Activated naive CD4-positive, alpha-beta T cell treated with anti-CD3 and anti-CD28 coated beads, Interleukin-2, amount 50 U/mL, for 24 hours (primary cell): ENCODE results near the gene RBM4B.
"Not testable (repeated sequence)": the region's sequence is repeated elsewhere in the genome, so short reads cannot be mapped to it uniquely, and the experiment has no call there.

Experiments
- H3K27ac Mint-ChIP-seq: one replicate; pipeline ENCODE4 v1.8.0; 2021; ENCODE audit warnings: mild to moderate bottlenecking, mixed read lengths
- H3K27me3 Mint-ChIP-seq: one replicate; pipeline ENCODE4 v1.8.0; 2021; ENCODE audit warnings: mixed read lengths
- H3K36me3 Mint-ChIP-seq: one replicate; pipeline ENCODE4 v1.8.0; 2021; ENCODE audit warnings: mixed read lengths
- H3K4me1 Mint-ChIP-seq: one replicate; pipeline ENCODE4 v1.8.0; 2021; ENCODE audit warnings: mixed read lengths
- H3K4me3 Mint-ChIP-seq: one replicate; pipeline ENCODE4 v1.8.0; 2021; ENCODE audit warnings: mild to moderate bottlenecking, mixed read lengths
- H3K9me3 Mint-ChIP-seq: one replicate; pipeline ENCODE4 v1.8.0; 2021; ENCODE audit warnings: mixed read lengths

RBM4B gene, protein sequence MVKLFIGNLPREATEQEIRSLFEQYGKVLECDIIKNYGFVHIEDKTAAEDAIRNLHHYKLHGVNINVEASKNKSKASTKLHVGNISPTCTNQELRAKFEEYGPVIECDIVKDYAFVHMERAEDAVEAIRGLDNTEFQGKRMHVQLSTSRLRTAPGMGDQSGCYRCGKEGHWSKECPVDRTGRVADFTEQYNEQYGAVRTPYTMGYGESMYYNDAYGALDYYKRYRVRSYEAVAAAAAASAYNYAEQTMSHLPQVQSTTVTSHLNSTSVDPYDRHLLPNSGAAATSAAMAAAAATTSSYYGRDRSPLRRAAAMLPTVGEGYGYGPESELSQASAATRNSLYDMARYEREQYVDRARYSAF

DNA sequence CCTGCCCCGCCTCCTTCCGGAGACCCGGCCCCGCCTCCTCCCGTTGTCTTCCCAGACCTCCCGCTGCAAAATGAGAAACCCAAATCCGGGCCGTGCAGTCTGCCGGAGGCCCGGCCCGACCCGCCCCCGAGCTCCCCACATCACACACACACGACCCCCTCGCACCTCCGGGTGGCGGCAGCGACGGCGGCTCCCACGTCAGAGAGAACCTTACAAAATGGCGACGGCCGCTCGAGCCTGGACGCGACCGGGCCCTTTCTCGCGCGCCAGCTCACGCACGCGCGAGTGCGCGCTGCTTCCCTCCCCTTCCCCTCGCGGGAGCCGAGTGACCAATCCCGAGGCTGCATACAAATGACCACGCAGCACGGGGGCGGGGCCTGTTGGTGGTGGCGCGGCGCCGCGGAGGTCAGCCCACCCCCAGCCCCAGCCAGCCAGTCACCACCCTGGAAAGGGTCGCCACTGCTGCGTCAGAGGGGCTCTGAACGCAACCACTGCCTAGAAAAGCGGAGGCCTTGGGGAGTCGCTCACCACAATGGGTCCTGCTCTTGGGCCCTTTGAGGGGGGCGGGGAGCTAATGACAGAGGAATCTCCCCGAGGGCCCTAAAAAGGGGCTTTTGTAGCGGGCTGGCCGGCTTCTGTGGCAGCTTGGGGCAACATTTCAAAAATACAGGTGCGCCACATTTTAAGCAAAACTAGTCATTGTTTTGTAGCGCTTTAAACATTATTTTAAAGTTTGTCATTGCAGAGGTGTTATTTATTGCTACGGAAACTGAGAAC is at the start of gene RBM4B:
Gene RBM4B, minus strand, starts transcription at position 289 of the 777 bp plus-strand sequence. CDS start 808 bp downstream, outside the sequence.
- peaks cover 33% of the 10 kb centered on the region for H3K4me1 Mint-ChIP-seq
- no peaks in the 10 kb centered on the region for H3K27me3 Mint-ChIP-seq
- H3K4me3 Mint-ChIP-seq = peak within 1 kb of the TSS; percentile 98
- no peaks in the 10 kb centered on the region for H3K9me3 Mint-ChIP-seq
- H3K27ac Mint-ChIP-seq = peak within 1 kb of the TSS; percentile 99
- peaks cover 4% of the 10 kb centered on the region for H3K36me3 Mint-ChIP-seq

DNA sequence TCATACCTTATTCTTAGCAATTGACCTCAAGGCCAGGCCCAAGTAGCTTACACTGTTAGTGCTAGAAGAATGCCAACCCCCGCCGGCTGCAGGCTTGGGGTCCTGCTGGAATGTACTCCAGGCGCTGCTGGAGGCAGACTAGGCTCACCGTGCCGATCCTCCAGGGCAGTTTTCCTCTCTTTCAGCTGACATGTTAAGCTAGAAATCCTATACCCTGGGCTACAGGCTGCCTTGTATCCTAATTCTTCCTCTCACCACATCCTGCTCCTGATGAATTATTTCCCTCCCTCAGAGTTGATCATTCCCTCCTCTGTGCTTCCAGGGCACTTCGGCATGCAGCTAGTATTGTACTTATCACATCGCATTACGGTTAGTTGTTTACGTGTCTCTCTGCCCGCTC is 48.0 kb upstream of the RBM4B start:
- Mint-ChIP-seq H3K9me3 (no peaks in the 10 kb centered on the region), H3K4me1 (peaks cover 17% of the 10 kb centered on the region), H3K27ac (no peak overlapping the region), H3K4me3 (no peak overlapping the region), H3K27me3 (peaks cover 27% of the 10 kb centered on the region), H3K36me3 (no peaks in the 10 kb centered on the region)

DNA sequence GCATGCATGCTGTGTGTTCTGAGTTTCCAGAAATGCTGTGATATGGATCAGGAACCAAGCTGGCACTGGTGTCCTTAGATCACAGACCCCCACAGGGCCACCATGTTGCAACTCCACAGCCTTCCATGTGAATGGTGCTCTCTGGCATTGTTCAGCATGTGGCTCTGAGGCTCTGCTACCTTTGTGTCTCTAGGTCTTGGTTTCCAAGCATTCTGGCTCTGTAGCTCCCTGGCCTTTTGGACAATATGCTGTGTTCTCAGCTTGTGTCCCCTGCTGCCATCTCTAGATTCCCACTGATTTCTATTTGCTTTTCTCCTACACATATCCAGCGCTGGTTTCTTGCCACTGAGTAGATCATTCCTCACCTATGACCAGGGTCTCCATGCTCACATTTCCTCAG is 47.4 kb upstream of the RBM4B start:
- no peaks in the 10 kb centered on the region for H3K36me3 Mint-ChIP-seq
- H3K27me3 Mint-ChIP-seq = peaks cover 27% of the 10 kb centered on the region
- H3K4me3 Mint-ChIP-seq = no peak overlapping the region
- peaks cover 17% of the 10 kb centered on the region for H3K4me1 Mint-ChIP-seq
- H3K27ac Mint-ChIP-seq = no peak overlapping the region
- no peaks in the 10 kb centered on the region for H3K9me3 Mint-ChIP-seq

DNA sequence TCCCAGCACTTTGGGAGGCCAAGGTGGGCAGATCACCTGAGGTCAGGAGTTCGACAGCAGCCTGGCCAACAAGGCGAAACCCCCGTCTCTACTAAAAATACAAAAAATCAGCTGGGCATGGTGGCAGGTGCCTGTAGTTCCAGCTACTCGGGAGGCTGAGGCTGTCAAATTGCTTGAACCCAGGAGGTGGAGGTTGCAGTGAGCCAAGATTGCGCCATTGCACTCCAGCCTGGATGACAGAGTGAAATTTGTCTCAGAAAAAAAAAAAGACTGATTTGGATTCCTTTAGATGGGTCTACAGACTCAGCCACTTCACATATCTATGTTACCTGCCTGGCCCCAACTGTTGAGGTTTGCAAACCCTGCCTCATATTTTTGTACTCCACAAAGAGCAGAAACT is 46.5 kb upstream of the RBM4B start:
- peaks cover 25% of the 10 kb centered on the region for H3K27me3 Mint-ChIP-seq
- H3K4me3 Mint-ChIP-seq, H3K9me3 Mint-ChIP-seq, H3K36me3 Mint-ChIP-seq, H3K27ac Mint-ChIP-seq: not testable (repeated sequence)
- H3K4me1 Mint-ChIP-seq = peaks cover 17% of the 10 kb centered on the region

DNA sequence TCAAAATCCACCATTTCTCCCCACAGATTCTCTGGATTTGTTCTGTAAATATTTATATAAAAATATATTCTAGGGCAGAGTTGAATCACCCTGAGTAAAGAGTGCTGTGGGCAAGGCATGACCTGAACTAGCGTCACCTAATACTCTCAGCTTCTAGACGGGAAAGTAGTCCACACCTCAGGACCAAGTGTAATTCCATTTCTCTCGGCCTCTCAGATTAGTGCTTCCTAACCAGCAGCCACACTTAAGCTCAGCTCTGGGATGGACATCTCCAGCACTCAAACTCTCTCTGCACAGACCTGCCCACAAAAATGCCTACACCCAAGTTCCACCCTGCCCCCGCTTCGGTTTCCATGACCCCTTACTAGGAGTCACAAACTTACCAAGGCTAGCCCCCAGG is 46.0 kb upstream of the RBM4B start:
- no peaks in the 10 kb centered on the region for H3K36me3 Mint-ChIP-seq

GRCh38 chr11:66722745-66723651 is 45.3 kb upstream of the RBM4B start:
- H3K36me3 Mint-ChIP-seq = no peaks in the 10 kb centered on the region
- no peaks in the 10 kb centered on the region for H3K9me3 Mint-ChIP-seq
- H3K4me1 Mint-ChIP-seq = peaks cover 10% of the 10 kb centered on the region
- H3K27me3 Mint-ChIP-seq = peaks cover 19% of the 10 kb centered on the region
- H3K4me3 Mint-ChIP-seq = no peak overlapping the region
- no peak overlapping the region for H3K27ac Mint-ChIP-seq

More for the DNA sequence above, 46.0 kb upstream of the RBM4B start:
- H3K4me1 Mint-ChIP-seq = peaks cover 13% of the 10 kb centered on the region
- H3K27me3 Mint-ChIP-seq = peaks cover 21% of the 10 kb centered on the region
- H3K4me3 Mint-ChIP-seq = no peak overlapping the region
- no peak overlapping the region for H3K27ac Mint-ChIP-seq
- no peaks in the 10 kb centered on the region for H3K9me3 Mint-ChIP-seq

DNA sequence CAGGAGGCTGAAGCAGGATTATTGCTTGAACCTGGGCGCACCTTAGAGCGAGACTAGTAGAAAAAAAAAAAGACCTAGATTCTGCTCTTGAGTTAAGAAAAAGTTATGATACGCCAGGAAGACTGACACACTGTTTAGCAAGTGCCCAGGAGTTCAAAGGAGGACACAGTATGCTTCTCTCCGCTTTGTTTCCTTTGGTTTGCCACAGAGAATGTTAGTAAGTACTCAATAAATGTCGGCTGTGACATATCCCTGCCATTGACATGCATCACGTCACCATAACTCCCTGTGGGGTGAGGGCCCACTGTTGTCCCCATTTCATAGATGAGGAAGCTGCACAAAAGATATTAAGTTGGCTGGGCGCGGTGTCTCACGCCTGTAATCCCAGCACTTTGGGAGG is 44.3 kb upstream of the RBM4B start:
- H3K27ac Mint-ChIP-seq = no peak overlapping the region
- H3K36me3 Mint-ChIP-seq = no peaks in the 10 kb centered on the region
- H3K9me3 Mint-ChIP-seq = no peaks in the 10 kb centered on the region
- peaks cover 16% of the 10 kb centered on the region for H3K27me3 Mint-ChIP-seq
- peaks cover 7% of the 10 kb centered on the region for H3K4me1 Mint-ChIP-seq
- H3K4me3 Mint-ChIP-seq = no peak overlapping the region

GRCh38 chr11:66720899-66721470 is 43.3 kb upstream of the RBM4B start:
- no peaks in the 10 kb centered on the region for H3K36me3 Mint-ChIP-seq
- H3K9me3 Mint-ChIP-seq = no peaks in the 10 kb centered on the region
- H3K27ac Mint-ChIP-seq = no peak overlapping the region
- peaks cover 10% of the 10 kb centered on the region for H3K27me3 Mint-ChIP-seq
- no peak overlapping the region for H3K4me3 Mint-ChIP-seq
- H3K4me1 Mint-ChIP-seq = no peaks in the 10 kb centered on the region

DNA sequence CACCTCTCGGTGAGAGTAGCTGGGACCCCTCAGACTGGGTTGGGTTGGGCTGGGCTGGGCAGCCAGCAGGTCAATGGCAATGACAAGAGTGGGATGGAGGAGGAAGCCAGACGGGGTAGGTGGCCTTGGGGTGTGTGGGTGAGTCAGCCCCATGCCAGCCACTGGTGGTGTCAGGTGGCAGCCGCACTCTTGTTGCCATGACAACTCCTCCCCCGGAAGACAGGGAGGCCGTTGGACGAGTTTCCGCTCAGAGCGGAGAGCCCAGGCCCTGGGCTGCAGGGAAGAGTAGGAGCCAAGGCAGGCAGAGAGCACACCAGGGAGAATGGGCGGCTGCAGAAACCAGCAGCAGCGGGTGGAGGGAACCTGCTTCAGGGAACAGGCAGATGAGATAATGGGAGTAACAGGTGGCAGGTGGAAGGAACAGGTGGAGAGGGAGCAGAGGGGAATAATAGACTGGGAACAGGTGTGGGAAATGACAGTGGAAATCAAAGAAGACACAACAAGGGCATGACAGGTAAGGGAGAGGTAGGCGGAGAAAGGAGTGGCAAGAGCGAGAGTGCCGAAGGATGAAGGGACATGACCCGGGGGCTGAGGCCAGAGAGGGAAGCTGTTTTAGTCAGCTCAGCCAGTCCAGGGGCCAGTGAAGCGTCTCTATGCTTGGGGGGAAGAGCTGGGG is 42.7 kb upstream of the RBM4B start:
- no peaks in the 10 kb centered on the region for H3K4me1 Mint-ChIP-seq
- no peak overlapping the region for H3K27ac Mint-ChIP-seq
- H3K4me3 Mint-ChIP-seq = no peak overlapping the region
- H3K9me3 Mint-ChIP-seq = no peaks in the 10 kb centered on the region
- peaks cover 6% of the 10 kb centered on the region for H3K27me3 Mint-ChIP-seq
- H3K36me3 Mint-ChIP-seq = no peaks in the 10 kb centered on the region

DNA sequence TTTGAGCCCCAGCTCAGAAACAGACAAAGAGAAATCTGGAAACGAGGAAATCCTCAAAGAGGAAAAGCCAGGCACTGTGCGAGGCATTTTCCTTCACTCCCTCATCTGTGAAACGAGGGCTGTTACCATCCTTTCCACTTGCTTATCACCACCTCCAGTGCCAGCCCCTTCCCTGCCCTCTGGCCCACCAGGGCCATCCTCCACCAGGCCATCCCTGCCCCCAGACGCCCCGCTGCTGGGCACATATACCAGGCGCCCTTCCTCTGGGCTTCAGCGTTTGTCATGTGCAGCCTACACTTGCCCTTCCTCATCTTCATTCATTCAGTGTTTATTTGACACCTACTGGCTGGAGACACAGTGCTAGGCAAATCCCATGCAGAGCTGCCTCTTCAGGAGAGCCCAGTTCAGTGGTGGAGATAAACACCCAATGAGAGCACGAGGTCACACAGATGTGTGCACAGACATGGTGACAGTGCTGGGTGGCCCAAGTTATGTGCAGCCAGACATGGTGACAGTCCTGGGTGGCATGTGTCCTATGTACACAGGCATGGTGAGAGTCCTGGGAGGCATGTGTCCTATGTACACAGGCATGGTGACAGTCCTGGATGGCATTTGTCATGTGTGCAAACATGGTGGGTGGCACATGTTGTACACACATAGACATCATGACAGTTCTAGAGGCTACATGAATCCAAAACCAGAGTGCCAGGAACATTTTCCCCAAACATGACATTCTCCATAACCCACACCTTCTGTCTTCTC is 41.6 kb upstream of the RBM4B start:
- no peaks in the 10 kb centered on the region for H3K36me3 Mint-ChIP-seq
- no peaks in the 10 kb centered on the region for H3K4me1 Mint-ChIP-seq
- H3K27ac Mint-ChIP-seq = no peak overlapping the region
- H3K27me3 Mint-ChIP-seq = peaks cover 3% of the 10 kb centered on the region
- H3K4me3 Mint-ChIP-seq = no peak overlapping the region
- H3K9me3 Mint-ChIP-seq = no peaks in the 10 kb centered on the region

DNA sequence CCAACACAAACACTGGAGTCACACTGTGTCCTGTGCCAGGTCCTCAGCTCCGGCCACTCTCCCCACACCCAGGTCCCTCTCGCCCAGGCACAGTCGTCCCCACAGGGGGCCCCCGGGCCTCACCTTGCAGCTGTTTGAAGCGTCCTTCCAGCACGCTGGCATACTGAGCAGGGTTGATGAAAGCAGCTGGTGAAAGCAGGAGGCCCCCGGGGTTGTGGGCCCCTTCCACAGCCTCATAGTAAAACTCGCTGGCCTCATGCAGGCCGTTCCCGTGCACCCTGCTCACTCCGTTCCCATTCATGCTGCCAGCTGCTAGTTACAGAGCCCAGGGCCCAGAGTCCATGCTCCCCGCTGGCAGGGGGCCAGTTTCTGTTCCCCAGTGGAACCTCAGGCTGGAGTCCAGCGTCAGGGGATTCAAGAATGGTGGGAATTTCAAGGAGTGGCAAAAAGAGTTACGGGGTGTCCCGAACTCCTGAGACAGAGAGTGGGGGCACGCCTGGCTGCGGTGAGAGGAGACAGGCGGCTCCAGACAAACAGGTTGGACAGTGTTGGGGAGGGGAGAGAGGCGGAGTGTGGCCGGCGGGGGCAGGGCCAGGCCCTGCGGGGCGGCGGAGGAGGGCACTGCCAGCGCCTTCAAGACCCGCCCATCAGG is 40.8 kb upstream of the RBM4B start:
- no peak overlapping the region for H3K4me3 Mint-ChIP-seq
- H3K27me3 Mint-ChIP-seq = peaks cover 3% of the 10 kb centered on the region
- no peaks in the 10 kb centered on the region for H3K4me1 Mint-ChIP-seq
- H3K27ac Mint-ChIP-seq = no peak overlapping the region
- no peaks in the 10 kb centered on the region for H3K36me3 Mint-ChIP-seq
- H3K9me3 Mint-ChIP-seq = no peaks in the 10 kb centered on the region

DNA sequence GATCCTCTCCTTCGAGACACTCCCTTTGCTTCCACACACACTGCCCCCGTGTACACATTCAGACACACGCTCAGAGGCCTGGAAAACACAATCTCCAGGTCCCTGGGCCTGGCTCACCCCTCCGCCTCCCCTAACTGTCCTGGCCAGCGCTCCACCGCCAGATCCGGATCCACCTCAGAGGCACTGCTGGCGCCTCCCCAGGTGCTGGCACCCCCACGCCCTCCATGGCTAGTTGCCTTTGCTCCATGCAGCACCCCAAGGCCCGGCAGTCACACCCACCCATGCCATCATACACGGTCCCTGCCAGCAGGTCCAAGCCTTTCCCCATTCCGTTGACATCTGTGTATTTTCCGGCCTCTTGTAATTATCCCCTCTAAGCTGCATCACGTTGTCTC is 40.2 kb upstream of the RBM4B start:
- Mint-ChIP-seq H3K36me3 (no peaks in the 10 kb centered on the region), H3K9me3 (no peaks in the 10 kb centered on the region), H3K27me3 (peaks cover 3% of the 10 kb centered on the region), H3K27ac (no peak overlapping the region), H3K4me1 (no peaks in the 10 kb centered on the region), H3K4me3 (no peak overlapping the region)

DNA sequence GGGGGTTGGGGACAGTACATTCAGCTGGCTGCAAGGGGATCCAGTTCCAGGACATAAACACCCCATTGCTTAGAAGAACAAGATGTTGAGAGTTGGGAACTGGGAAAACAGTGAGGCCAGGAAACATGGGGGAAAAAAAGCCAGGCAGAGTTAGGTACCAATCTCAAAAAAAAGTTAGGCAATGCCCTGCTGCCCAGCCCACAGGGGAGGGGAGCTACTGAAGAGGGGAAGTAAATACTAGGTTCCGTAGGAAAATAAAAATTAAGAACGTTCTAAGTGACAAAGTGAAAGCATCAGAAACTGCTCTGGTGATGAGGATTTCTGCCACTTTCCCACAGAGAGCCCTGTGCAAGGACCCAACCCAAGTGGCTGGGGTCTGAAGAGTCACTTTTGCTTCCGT is 39.3 kb upstream of the RBM4B start:
- Mint-ChIP-seq H3K9me3 (no peaks in the 10 kb centered on the region), H3K27ac (no peak overlapping the region), H3K36me3 (no peaks in the 10 kb centered on the region), H3K4me3 (no peak overlapping the region), H3K4me1 (no peaks in the 10 kb centered on the region), H3K27me3 (peaks cover 3% of the 10 kb centered on the region)
